H1 (cell line): ENCODE data around the gene STAT3. TPM values are rescaled to one million over a fixed set of nuclear protein-coding genes. Genes with fewer than 3 reads are reported as not detected.

Experiments
- CTCF ChIA-PET: fragments of 300-600 bp; sonication (Branson Sonifier 250); formaldehyde crosslinking; loops from one replicate; lab custom pipeline; 2021; ENCODE audit not compliant: partially characterized antibody; lab: Charles Lee
- POLR2A ChIA-PET: fragments of 300-600 bp; sonication (Branson Sonifier 250); formaldehyde crosslinking; loops from one replicate; lab custom pipeline; 2021; ENCODE audit warnings: inconsistent platforms; ENCODE audit not compliant: partially characterized antibody; lab: Charles Lee
- DNase-seq, 2 experiments: peaks; one replicate each; pipeline versions ENCODE4 v3.0.0 to v3.0.0-alpha.2; 2010 to 2022; ENCODE audit warnings: low spot score in 2 of 2, low read depth in 1 of 2, mixed read lengths in 1 of 2
- FAIRE-seq: peaks from 2 replicates; lab custom pipeline; 2011; peaks lifted over from hg19 to GRCh38; lab: Jason Lieb, UNC
- H2AFZ ChIP-seq: 2 replicates; pipeline ENCODE4 v1.8.1; 2012; ENCODE audit warnings: low read length, inconsistent platforms
- H2AK5ac ChIP-seq: 2 replicates; pipeline ENCODE4 v1.6.1; 2013; ENCODE audit warnings: low read depth, low read length
- H2BK120ac ChIP-seq: replicated peaks from 2 replicates; pipeline ENCODE3; 2013; ENCODE audit warnings: low read depth, low read length, inconsistent platforms
- H2BK12ac ChIP-seq: 2 replicates; pipeline ENCODE4 v1.6.1; 2013; ENCODE audit warnings: low read depth, low read length
- H2BK15ac ChIP-seq: 2 replicates; pipeline ENCODE4 v1.6.1; 2013; ENCODE audit warnings: low read length
- H2BK20ac ChIP-seq: 2 replicates; pipeline ENCODE4 v1.6.1; 2013; ENCODE audit warnings: low read length
- H2BK5ac ChIP-seq: 2 replicates; pipeline ENCODE4 v1.6.1; 2013; ENCODE audit warnings: low read depth, low read length
- H3K14ac ChIP-seq: 2 replicates; pipeline ENCODE4 v1.6.1; 2013; ENCODE audit warnings: inconsistent platforms; ENCODE audit not compliant: insufficient read length
- H3K18ac ChIP-seq: 2 replicates; pipeline ENCODE4 v1.6.1; 2013; ENCODE audit warnings: low read length; ENCODE audit errors: extremely low read depth
- H3K23ac ChIP-seq: 2 replicates; pipeline ENCODE4 v1.6.1; 2013; ENCODE audit warnings: inconsistent platforms; ENCODE audit not compliant: insufficient read length
- H3K23me2 ChIP-seq: 2 replicates; pipeline ENCODE4 v1.6.1; 2013; ENCODE audit warnings: low read depth, low read length
- H3K27ac ChIP-seq: 2 replicates; pipeline ENCODE4 v1.6.1; 2011; ENCODE audit warnings: low read depth, low read length, inconsistent platforms
- H3K27me3 ChIP-seq, 4 experiments: replicated peaks in 1 of 4; 1 replicate in 1 of 4; 2 replicates in 3 of 4; pipeline versions ENCODE4 v1.6.1 to v1.8.1; 2011 to 2013; ENCODE audit warnings: low read length in 3 of 4, mild to moderate bottlenecking in 3 of 4, inconsistent platforms in 2 of 4, mixed read lengths in 2 of 4, moderate library complexity in 1 of 4; ENCODE audit not compliant: control insufficient read depth in 3 of 4, insufficient read depth in 3 of 4; ENCODE audit errors: extremely low read depth in 1 of 4
- H3K36me3 ChIP-seq, 4 experiments: 2 replicates each; pipeline versions ENCODE4 v1.6.1 to v1.8.1; 2011 to 2013; ENCODE audit warnings: mild to moderate bottlenecking in 4 of 4, low read length in 3 of 4, moderate library complexity in 2 of 4, control low read depth in 1 of 4, inconsistent platforms in 1 of 4; ENCODE audit not compliant: insufficient read depth in 4 of 4, control insufficient read depth in 2 of 4
- H3K4ac ChIP-seq: replicated peaks from 2 replicates; pipeline ENCODE3; 2013; ENCODE audit warnings: low read length, low read depth, mixed read lengths, inconsistent platforms; ENCODE audit not compliant: insufficient read length
- H3K4me1 ChIP-seq, 4 experiments: replicated peaks in 1 of 4; 1 replicate in 1 of 4; 2 replicates in 3 of 4; pipeline versions ENCODE4 v1.6.1 to v1.8.1; 2011 to 2013; ENCODE audit warnings: low read length in 3 of 4, inconsistent platforms in 2 of 4, mixed read lengths in 1 of 4; ENCODE audit not compliant: insufficient read depth in 4 of 4, control insufficient read depth in 3 of 4
- H3K4me2 ChIP-seq, 2 experiments: 2 replicates each; pipeline versions ENCODE4 v1.6.1 to v1.8.1; 2011 to 2013; ENCODE audit warnings: low read depth in 2 of 2, low read length in 2 of 2, control low read depth in 1 of 2, inconsistent platforms in 1 of 2, mild to moderate bottlenecking in 1 of 2; ENCODE audit not compliant: insufficient read depth in 1 of 2
- H3K4me3 ChIP-seq, 4 experiments: fragments of 200-600, 300-600 bp in 1 of 4; sonication (generic), shearing (Covaris generic), sonication (Bioruptor Twin) in 1 of 4; 2 replicates each; pipeline versions ENCODE4 v1.5.1 to v1.8.1; 2011 to 2016; ENCODE audit warnings: low read length in 4 of 4, low read depth in 3 of 4, control low read depth in 2 of 4, inconsistent platforms in 2 of 4, mild to moderate bottlenecking in 2 of 4, mixed read lengths in 1 of 4, moderate library complexity in 1 of 4; ENCODE audit not compliant: insufficient read depth in 2 of 4; ENCODE audit errors: extremely low read depth in 1 of 4
- H3K56ac ChIP-seq: replicated peaks from 2 replicates; pipeline ENCODE3; 2013; ENCODE audit warnings: low read depth, mild to moderate bottlenecking, mixed read lengths, low read length, inconsistent platforms; ENCODE audit not compliant: insufficient read length
- H3K79me1 ChIP-seq: 2 replicates; pipeline ENCODE4 v1.6.1; 2013; ENCODE audit warnings: low read depth, low read length, control low read depth
- H3K79me2 ChIP-seq, 2 experiments: 2 replicates each; pipeline versions ENCODE4 v1.6.1 to v1.8.1; 2012 to 2013; ENCODE audit warnings: low read length in 2 of 2, mild to moderate bottlenecking in 2 of 2, inconsistent platforms in 1 of 2; ENCODE audit not compliant: insufficient read depth in 2 of 2, control insufficient read depth in 1 of 2
- H3K9ac ChIP-seq, 4 experiments: replicated peaks in 1 of 4; 1 replicate in 1 of 4; 2 replicates in 3 of 4; pipeline versions ENCODE4 v1.6.1 to v1.8.1; 2011 to 2013; ENCODE audit warnings: low read depth in 3 of 4, low read length in 3 of 4, control low read depth in 2 of 4, mild to moderate bottlenecking in 2 of 4, moderate library complexity in 2 of 4, inconsistent platforms in 1 of 4; ENCODE audit errors: extremely low read depth in 1 of 4
- H3K9me3 ChIP-seq, 2 experiments: 2 replicates each; pipeline versions ENCODE4 v1.6.1 to v1.8.1; 2012 to 2013; ENCODE audit warnings: mild to moderate bottlenecking in 2 of 2, moderate library complexity in 2 of 2, control low read depth in 1 of 2, inconsistent platforms in 1 of 2, low read depth in 1 of 2, low read length in 1 of 2, mixed read lengths in 1 of 2; ENCODE audit not compliant: insufficient read depth in 2 of 2
- H4K20me1 ChIP-seq, 2 experiments: replicated peaks in 1 of 2; 2 replicates each; pipeline versions ENCODE3 to v1.8.1; 2011 to 2013; ENCODE audit warnings: inconsistent platforms in 2 of 2, low read length in 2 of 2, mild to moderate bottlenecking in 1 of 2; ENCODE audit not compliant: insufficient read depth in 2 of 2, control insufficient read depth in 1 of 2
- H4K5ac ChIP-seq: 2 replicates; pipeline ENCODE4 v1.6.1; 2013; ENCODE audit warnings: low read length, low read depth, mixed read lengths, inconsistent platforms; ENCODE audit not compliant: insufficient read length
- H4K8ac ChIP-seq: 2 replicates; pipeline ENCODE4 v1.8.0; 2013; ENCODE audit warnings: mild to moderate bottlenecking, moderate library complexity, low read length, inconsistent platforms; ENCODE audit not compliant: insufficient read depth; ENCODE audit errors: extremely low read depth
- H4K91ac ChIP-seq: replicated peaks from 2 replicates; pipeline ENCODE3; 2013; ENCODE audit warnings: low read length, mixed read lengths, inconsistent platforms; ENCODE audit not compliant: insufficient read length
- CHD1 ChIP-seq: IDR thresholded peaks from 2 replicates; pipeline ENCODE4 v1.6.1; 2012; ENCODE audit warnings: low read depth, low read length, improper control_type of control experiment
- FOSL1 ChIP-seq: IDR thresholded peaks from 2 replicates; pipeline ENCODE4 v1.6.1; 2011; ENCODE audit warnings: mild to moderate bottlenecking, low read depth, low read length, moderate library complexity; ENCODE audit not compliant: insufficient read depth
- POLR2AphosphoS5 ChIP-seq: IDR thresholded peaks from 2 replicates; pipeline ENCODE4 v1.6.1; 2011; ENCODE audit warnings: low read depth, low read length
- SIN3A ChIP-seq, 2 experiments: IDR thresholded peaks in 1 of 2; conservative IDR thresholded peaks in 1 of 2; 2 replicates each; pipeline ENCODE4 v1.6.1; 2011 to 2012; ENCODE audit warnings: low read length in 2 of 2, improper control_type of control experiment in 1 of 2, low read depth in 1 of 2, mild to moderate bottlenecking in 1 of 2
- WGBS, 2 experiments: shearing (Covaris generic) in 1 of 2; methylation state at CpG; one replicate each; pipeline versions ENCODE4 v1.1.6 to v1.1.7; 2013 to 2015; ENCODE audit warnings: low lambda C conversion rate in 2 of 2, mixed read lengths in 2 of 2, inconsistent platforms in 1 of 2, low coverage in 1 of 2, missing lambda C conversion rate in 1 of 2; ENCODE audit not compliant: insufficient replicate concordance in 2 of 2, insufficient coverage in 1 of 2, insufficient read length in 1 of 2; ENCODE audit errors: extremely low coverage in 1 of 2, missing lambda C conversion rate in 1 of 2; 5-methylcytosine and 5-hydroxymethylcytosine counted together
- polyA plus RNA-seq, 7 experiments: library from polyadenylated mRNA; depleted of rRNA in 3 of 7; stranded (reverse) in 5 of 7; unstranded in 2 of 7; fragments of >200 nt in 5 of 7; fragments of 200-250 nt in 2 of 7; gene quantifications; 1 replicate in 5 of 7; 2 replicates in 1 of 7; 4 replicates in 1 of 7; pipeline versions ENCODE4 v1.2.1 to v1.2.3, GENCODE V29; 2011 to 2013; ENCODE audit warnings: missing spikeins in 2 of 7, mixed read lengths in 2 of 7
- total RNA-seq: library from RNA; stranded (reverse); fragmentation: NEBNext Ultra II Directional; extraction: Animal tissue kit (Norgen Biotek cat#: 25700); gene quantifications from 2 replicates; pipeline ENCODE4 v1.2.1, GENCODE V29; 2021

The STAT3 gene
- total and polyA plus RNA-seq, 2 of the 8 experiments (the other 6 are each of a cell fraction or from before 2014, with no cell fraction given) = 38.4 to 94.1 TPM

GRCh38 chr17:42284024-42284369, 104.2 kb downstream of the STAT3 start:
- Histone ChIP-seq H2BK20ac (no peak overlapping the region), H4K8ac (no peak overlapping the region), H2BK15ac (no peak overlapping the region), H3K23ac (no peak overlapping the region), H3K79me1 (no peaks in the 10 kb centered on the region), H3K56ac (no peak overlapping the region), H2BK120ac (no peak overlapping the region), H2BK5ac (0 out of 2 replicates have a peak overlapping the region, but pooled peaks have one; percentile 49), H2AK5ac (no peak overlapping the region), H3K4me3 (no peak overlapping the region), H3K79me2 (no peaks in the 10 kb centered on the region), H3K18ac (no peak overlapping the region), H3K9ac (no peak overlapping the region), H3K27ac (no peak overlapping the region), H3K4me2 (no peak overlapping the region), H3K4me1 (peaks cover 0 to 12% (median 8%) of the 10 kb centered on the region in 4 experiments; a peak in 5 of 7 replicates), H4K5ac (no peak overlapping the region), H3K27me3 (peaks cover 5 to 20% (median 16%) of the 10 kb centered on the region in 4 experiments; a peak in 6 of 7 replicates), H4K20me1 (no peaks in the 10 kb centered on the region), H3K36me3 (no peaks in the 10 kb centered on the region), H3K9me3 (no peaks in the 10 kb centered on the region), H3K14ac (no peak overlapping the region), H3K23me2 (no peaks in the 10 kb centered on the region; the same call in 1 of the 2 replicates), H2BK12ac (no peak overlapping the region), H4K91ac (no peak overlapping the region), H3K4ac (no peak overlapping the region), H2AFZ (no peak overlapping the region)
- DNase-seq (no peak), FAIRE-seq (no peak)
- TF ChIP-seq SIN3A (conservative IDR thresholded peaks at IDR 0.05 in 1 of 2, IDR thresholded peaks at IDR 0.05 in 1 of 2; ENCODE audit: low read depth in 1 of 2, low read length in 2 of 2) = no peak
- TF ChIP-seq FOSL1 = no peak
- TF ChIP-seq CHD1 = no peak
- TF ChIP-seq POLR2AphosphoS5 = no peak
- POLR2A ChIA-PET = interaction anchor here (1.4 kb wide), 1 partner anchor 8 kb away, joined by 3 read pairs; the partner anchor contains the start of gene STAT5B
- CTCF ChIA-PET = interaction anchor here (0.7 to 2.4 kb wide), 6 partner anchors 8 to 257 kb away, joined by 3 to 6 read pairs (median 3); no protein-coding TSS in a partner anchor
- 75% methylated on average over 5 of the region's 5 CpGs; no CpG with 5 or more reads in 1 of the 2 experiments for WGBS, 2 experiments
